ENCODE measurements around the gene PCDHA8. TPM values are rescaled to one million over a fixed set of nuclear protein-coding genes. Genes with fewer than 3 reads are reported as not detected.

The PCDHA8 gene
- polyA plus RNA-seq, 1 donor (not counting 4 experiments of a cell fraction or from before 2014, with no cell fraction given) = not detected

- H3K4me1 ChIP-seq (ENCODE audit: control insufficient read depth, extremely low read depth, insufficient read depth, low read length) = no peaks in the 10 kb centered on the region
- H3K9me3 ChIP-seq (ENCODE audit: control insufficient read depth, low read depth, low read length) = peaks cover 11% of the 10 kb centered on the region
- H3K4me3 ChIP-seq (ENCODE audit: control insufficient read depth in 2 of 3, extremely low read depth in 1 of 3, insufficient read depth in 2 of 3, low read depth in 1 of 3, low read length in 3 of 3) = no peak overlapping the region
- no peaks in the 10 kb centered on the region for H3K36me3 ChIP-seq (ENCODE audit: control insufficient read depth in 2 of 2, extremely low read depth in 1 of 2, insufficient read depth in 2 of 2, low read length in 2 of 2)
- H3K27me3 ChIP-seq (ENCODE audit: control insufficient read depth, extremely low read depth, insufficient read depth, low read length) = no peaks in the 10 kb centered on the region
- H4K20me1 ChIP-seq (ENCODE audit: control insufficient read depth, extremely low read depth, insufficient read depth, low read length) = no peaks in the 10 kb centered on the region
- dilution Hi-C loops (cut with MboI; ENCODE audit: extremely low pct_ligation_motif_present, low sequenced_read_pairs) = no loop called here
- no peak overlapping the region for H3K9ac ChIP-seq (ENCODE audit: control insufficient read depth, extremely low read depth, insufficient read depth, low read length)
- H3K27ac ChIP-seq (ENCODE audit: control insufficient read depth, insufficient read depth, low read length) = no peak overlapping the region
- H2AFZ ChIP-seq (ENCODE audit: control insufficient read depth, low read length) = no peak overlapping the region
- FAIRE-seq = no peak
- H3K79me2 ChIP-seq (ENCODE audit: control insufficient read depth, insufficient read depth, low read length) = no peaks in the 10 kb centered on the region
- H3K9me1 ChIP-seq (ENCODE audit: control insufficient read depth, extremely low read depth, insufficient read depth, low read length) = no peaks in the 10 kb centered on the region
- H3K4me2 ChIP-seq (ENCODE audit: control insufficient read depth, extremely low read depth, insufficient read depth, low read depth, low read length) = no peak overlapping the region
- TF ChIP-seq CTCF (optimal IDR thresholded peaks at IDR 0.05 in 1 of 3, IDR thresholded peaks at IDR 0.05 in 1 of 3, conservative IDR thresholded peaks at IDR 0.05 in 1 of 3; ENCODE audit: extremely low read depth in 1 of 3, insufficient read depth in 2 of 3, low read length in 3 of 3) = no peak
- no peak for TF ChIP-seq EZH2 (IDR thresholded peaks at IDR 0.05; ENCODE audit: low read length)
- no peak for DNase-seq (ENCODE audit: low read depth, low spot score)
Measured at GRCh38 chr5:140877262-140877581, 36.2 kb downstream of the PCDHA8 start.

- Histone ChIP-seq H3K9ac (ENCODE audit: control insufficient read depth, extremely low read depth, insufficient read depth, low read length) (no peak within 1 kb of the TSS), H3K9me3 (ENCODE audit: control insufficient read depth, low read depth, low read length) (peaks cover 17% of the 10 kb centered on the region), H3K9me1 (ENCODE audit: control insufficient read depth, extremely low read depth, insufficient read depth, low read length) (no peaks in the 10 kb centered on the region), H2AFZ (ENCODE audit: control insufficient read depth, low read length) (no peak within 1 kb of the TSS), H3K27me3 (ENCODE audit: control insufficient read depth, extremely low read depth, insufficient read depth, low read length) (no peaks in the 10 kb centered on the region), H3K79me2 (ENCODE audit: control insufficient read depth, insufficient read depth, low read length) (no peaks in the 10 kb centered on the region), H3K36me3 (ENCODE audit: control insufficient read depth in 2 of 2, extremely low read depth in 1 of 2, insufficient read depth in 2 of 2, low read length in 2 of 2) (no peaks in the 10 kb centered on the region), H3K27ac (ENCODE audit: control insufficient read depth, insufficient read depth, low read length) (no peak within 1 kb of the TSS), H3K4me1 (ENCODE audit: control insufficient read depth, extremely low read depth, insufficient read depth, low read length) (no peaks in the 10 kb centered on the region), H4K20me1 (ENCODE audit: control insufficient read depth, extremely low read depth, insufficient read depth, low read length) (no peaks in the 10 kb centered on the region), H3K4me2 (ENCODE audit: control insufficient read depth, extremely low read depth, insufficient read depth, low read depth, low read length) (no peak within 1 kb of the TSS), H3K4me3 (ENCODE audit: control insufficient read depth in 2 of 3, extremely low read depth in 1 of 3, insufficient read depth in 2 of 3, low read depth in 1 of 3, low read length in 3 of 3) (no peak within 1 kb of the TSS)
- dilution Hi-C loops (cut with MboI; ENCODE audit: extremely low pct_ligation_motif_present, low sequenced_read_pairs) = no loop called here
- no peak for DNase-seq (ENCODE audit: low read depth, low spot score)
- TF ChIP-seq CTCF (optimal IDR thresholded peaks at IDR 0.05 in 1 of 3, IDR thresholded peaks at IDR 0.05 in 1 of 3, conservative IDR thresholded peaks at IDR 0.05 in 1 of 3; ENCODE audit: extremely low read depth in 1 of 3, insufficient read depth in 2 of 3, low read length in 3 of 3) (peak; percentile 22 to 37 (median 26)), EZH2 (IDR thresholded peaks at IDR 0.05; ENCODE audit: low read length) (no peak)
- no peak for FAIRE-seq
Measured at GRCh38 chr5:140881889-140882590, 41.1 kb downstream of the PCDHA8 start, which contains the start of gene PCDHA13. PCDHA13 (plus strand) TSS chr5:140882124; CDS start chr5:140882269, 145 bp downstream.

Data from keratinocyte (primary cell).